GM19023 (cell line): ENCODE results near the gene INHBE.
"Not testable (repeated sequence)": the region's sequence is repeated elsewhere in the genome, so short reads cannot be mapped to it uniquely, and the experiment has no call there.

ENCODE experiments used
- ATAC-seq: cut with Tn5 transposase; IDR thresholded peaks from one replicate; pipeline ENCODE4 v1.9.1; 2021; ENCODE audit warnings: mild to moderate bottlenecking, moderate library complexity; ENCODE audit not compliant: unreplicated experiment

Gene INHBE

DNA sequence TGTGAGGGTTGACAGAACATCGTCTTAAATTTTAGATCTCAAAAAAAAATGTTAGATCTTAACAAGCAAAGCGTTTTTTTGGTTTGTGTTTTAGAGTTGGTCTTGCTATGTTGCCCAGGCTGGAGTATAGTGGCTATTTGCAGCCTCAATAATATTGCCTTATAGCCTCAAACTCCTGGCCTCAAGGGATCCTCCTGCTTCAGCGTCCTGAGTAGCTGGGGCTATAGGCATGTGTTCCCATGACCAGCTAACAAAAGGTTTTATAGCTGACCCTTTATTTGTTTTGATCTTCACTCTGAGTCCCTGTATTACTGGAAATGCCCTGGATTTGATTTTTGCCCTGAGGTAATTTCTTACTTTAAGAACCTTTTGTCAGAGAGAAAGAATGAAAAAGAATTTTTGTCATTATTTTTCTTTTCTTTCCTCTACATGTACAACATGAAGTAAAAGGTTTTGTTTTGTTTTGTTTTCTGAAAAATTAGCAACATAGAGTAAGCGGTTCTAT is 15.3 kb upstream of the INHBE start:
- no peak for ATAC-seq

DNA sequence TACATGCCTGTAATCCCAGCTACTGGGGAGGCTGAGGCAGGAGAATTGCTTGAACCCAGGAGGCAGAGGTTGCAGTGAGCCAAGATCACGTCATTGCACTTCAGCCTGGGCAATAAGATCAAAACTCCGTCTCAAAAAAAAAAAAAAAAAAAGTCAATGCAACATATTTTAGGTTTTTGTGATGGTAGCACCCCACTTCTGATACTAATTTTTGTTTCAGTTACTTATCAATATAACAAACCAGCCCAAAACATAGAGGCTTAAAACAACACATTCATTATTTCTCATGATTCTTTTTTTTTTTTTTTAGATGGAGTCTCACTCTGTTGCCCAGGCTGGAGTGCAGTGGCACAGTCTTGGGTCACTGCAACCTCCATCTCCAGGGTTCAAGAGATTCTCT is 13.7 kb upstream of the INHBE start:
- ATAC-seq = not testable (repeated sequence)

DNA sequence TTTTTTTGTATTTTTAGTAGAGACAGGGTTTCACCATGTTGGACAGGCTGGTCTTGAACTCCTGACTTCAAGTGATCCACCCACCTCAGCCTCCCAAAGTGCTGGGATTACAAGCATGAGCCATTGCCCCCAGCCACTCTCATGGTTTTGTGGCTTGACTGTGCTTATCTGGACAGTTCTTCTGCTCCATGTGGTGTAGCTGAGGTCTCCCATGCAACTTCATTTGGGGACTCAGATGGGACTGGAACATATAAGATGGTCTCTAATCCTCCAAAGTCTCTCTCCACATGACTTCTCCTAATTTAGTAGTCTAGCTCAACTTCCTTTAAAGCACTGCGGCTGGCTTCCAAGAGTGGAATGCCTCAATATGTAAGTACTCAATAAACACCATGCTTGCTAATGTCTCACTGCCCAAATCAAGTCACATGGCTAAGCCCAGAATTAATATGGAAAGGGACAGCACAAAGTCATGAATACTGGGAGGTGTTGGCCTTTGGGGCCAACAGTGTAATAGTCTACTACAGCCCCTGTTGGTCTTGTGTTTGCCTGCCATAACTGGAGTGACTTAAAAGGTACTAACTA is 13.2 kb upstream of the INHBE start:
- no peak for ATAC-seq

DNA sequence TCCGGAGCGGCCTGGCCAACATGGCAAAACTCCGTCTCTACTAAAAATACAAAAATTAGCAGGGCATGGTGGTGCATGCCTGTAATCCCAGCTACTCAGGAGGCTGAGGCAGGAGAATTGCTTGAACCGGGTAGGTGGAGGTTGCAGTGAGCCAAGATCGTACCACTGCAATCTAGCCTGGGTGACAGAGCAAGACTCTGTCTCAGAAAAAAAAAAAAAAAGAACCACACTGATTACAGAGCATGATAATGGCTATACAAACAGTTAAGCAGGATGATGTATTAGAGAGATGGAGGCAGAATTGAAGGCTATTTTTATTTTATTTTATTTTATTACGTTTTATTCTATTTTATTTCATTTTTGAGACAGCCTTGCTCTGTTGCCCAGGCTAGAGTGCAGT is 10.8 kb upstream of the INHBE start:
- ATAC-seq = not testable (repeated sequence)

DNA sequence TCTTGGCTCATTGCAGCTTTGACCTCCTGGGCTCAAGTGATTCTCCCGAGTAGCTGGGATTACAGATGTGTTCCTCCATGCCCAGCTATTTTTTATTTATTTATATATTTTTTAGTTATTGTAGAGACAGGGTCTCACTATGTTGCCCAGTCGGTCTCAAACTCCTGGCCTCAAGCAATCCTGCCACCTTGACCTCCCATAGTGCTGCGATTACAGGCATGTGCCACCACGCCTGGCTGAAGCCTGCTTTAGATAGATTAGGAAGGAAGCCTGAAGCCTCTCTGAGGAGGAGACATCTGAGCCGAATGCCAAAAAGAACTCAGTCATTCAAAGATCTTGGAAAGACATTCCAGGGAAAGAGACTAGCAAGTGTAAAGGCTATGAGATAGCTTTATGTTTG is 10.4 kb upstream of the INHBE start:
- no peak for ATAC-seq

- no peak for ATAC-seq
Observed at GRCh38 chr12:57446292-57446960, 8.7 kb upstream of the INHBE start.

GRCh38 chr12:57448669-57449068 is 6.4 kb upstream of the INHBE start:
- ATAC-seq = no peak

DNA sequence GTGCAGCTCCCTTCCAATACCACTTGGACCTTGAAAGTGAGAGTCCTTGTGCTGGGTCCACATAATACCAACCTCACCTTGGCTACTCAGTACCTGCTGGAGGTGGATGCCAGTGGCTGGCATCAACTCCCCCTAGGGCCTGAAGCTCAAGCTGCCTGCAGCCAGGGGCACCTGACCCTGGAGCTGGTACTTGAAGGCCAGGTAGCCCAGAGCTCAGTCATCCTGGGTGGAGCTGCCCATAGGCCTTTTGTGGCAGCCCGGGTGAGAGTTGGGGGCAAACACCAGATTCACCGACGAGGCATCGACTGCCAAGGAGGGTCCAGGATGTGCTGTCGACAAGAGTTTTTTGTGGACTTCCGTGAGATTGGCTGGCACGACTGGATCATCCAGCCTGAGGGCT is 5.7 kb upstream of the INHBE start:
- ATAC-seq = no peak

DNA sequence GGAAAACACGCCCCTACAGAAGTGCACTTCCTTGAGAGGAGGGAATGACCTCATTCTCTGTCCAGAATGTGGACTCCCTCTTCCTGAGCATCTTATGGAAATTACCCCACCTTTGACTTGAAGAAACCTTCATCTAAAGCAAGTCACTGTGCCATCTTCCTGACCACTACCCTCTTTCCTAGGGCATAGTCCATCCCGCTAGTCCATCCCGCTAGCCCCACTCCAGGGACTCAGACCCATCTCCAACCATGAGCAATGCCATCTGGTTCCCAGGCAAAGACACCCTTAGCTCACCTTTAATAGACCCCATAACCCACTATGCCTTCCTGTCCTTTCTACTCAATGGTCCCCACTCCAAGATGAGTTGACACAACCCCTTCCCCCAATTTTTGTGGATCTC is 5.0 kb upstream of the INHBE start:
- no peak for ATAC-seq

DNA sequence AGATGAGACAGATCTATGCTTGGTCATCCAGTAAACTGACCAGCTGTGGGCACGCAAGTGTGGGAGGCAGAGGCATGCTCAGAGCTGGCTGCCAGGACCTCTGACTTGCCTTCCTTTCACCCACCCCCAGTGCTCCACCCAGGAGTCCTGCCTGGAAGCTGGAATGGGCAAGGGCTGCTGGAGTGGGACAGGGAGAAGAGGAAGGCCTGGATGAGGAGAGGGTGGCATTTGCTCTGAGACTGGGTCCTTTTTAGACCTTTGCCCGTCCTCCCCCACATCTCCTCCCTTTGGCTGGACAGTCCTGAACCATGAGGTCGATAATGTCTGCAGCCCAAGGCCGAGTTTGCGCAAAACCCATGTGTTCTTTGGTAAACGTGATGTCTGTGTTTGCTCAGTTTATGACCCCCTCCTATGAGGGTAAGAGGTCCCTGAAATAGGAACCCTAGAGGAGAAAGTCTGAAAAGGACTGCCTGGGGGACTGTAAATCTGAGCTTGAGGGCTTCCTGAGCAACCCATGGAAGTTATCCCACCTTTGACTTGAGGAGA is 3.8 kb upstream of the INHBE start:
- ATAC-seq = no peak

GRCh38 chr12:57452181-57452936 is 2.7 kb upstream of the INHBE start:
- ATAC-seq = no peak

DNA sequence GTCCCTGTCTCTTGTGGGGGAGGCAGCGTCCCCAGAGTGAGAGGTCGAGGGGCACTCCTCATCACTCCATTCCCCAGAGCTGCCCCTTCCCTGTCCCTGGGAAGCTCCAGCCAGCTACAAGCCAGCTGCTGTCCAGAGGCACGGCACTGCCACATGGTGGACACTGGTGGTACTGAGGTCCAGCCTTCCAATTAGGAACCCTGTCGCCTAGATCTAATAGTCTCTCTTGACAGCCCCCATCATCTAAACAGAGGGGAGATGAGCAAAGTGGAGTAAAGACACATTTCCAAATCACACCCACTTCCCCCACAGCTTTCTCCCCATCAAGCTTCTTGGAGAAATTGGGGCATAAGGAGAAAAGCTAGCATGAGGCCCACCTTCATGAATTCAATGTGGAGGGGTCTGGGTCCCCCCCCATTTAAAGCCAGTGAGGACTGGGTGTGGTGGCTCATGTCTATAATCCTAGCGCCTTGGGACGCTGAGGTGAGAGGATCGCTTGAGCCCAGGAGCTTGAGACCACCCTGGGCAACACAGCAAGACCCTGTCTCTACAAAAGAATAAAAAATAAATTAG is 2.1 kb upstream of the INHBE start:
- ATAC-seq = no peak

GRCh38 chr12:57454213-57454565 is 918 bp upstream of the INHBE start:
- ATAC-seq = no peak

DNA sequence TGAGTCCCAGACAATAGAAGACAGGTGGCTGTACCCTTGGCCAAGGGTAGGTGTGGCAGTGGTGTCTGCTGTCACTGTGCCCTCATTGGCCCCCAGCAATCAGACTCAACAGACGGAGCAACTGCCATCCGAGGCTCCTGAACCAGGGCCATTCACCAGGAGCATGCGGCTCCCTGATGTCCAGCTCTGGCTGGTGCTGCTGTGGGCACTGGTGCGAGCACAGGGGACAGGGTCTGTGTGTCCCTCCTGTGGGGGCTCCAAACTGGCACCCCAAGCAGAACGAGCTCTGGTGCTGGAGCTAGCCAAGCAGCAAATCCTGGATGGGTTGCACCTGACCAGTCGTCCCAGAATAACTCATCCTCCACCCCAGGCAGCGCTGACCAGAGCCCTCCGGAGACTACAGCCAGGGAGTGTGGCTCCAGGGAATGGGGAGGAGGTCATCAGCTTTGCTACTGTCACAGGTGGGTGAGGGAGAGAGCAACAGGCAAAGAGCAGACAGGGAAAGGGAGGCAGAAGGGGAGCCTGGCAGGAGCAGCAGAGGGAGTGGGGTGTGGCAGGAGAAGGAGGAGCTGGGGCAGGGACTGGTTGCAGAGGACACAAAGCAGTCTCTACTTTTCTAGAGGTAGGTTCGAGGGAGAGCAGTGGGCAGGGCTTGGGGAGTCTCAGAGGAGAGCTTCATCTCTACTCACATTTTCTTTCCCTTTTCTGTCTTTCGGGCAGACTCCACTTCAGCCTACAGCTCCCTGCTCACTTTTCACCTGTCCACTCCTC is 452 bp downstream of the INHBE start:
- ATAC-seq = no peak

DNA sequence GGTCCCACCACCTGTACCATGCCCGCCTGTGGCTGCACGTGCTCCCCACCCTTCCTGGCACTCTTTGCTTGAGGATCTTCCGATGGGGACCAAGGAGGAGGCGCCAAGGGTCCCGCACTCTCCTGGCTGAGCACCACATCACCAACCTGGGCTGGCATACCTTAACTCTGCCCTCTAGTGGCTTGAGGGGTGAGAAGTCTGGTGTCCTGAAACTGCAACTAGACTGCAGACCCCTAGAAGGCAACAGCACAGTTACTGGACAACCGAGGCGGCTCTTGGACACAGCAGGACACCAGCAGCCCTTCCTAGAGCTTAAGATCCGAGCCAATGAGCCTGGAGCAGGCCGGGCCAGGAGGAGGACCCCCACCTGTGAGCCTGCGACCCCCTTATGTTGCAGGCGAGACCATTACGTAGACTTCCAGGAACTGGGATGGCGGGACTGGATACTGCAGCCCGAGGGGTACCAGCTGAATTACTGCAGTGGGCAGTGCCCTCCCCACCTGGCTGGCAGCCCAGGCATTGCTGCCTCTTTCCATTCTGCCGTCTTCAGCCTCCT is 1.1 kb downstream of the INHBE start:
- no peak for ATAC-seq

DNA sequence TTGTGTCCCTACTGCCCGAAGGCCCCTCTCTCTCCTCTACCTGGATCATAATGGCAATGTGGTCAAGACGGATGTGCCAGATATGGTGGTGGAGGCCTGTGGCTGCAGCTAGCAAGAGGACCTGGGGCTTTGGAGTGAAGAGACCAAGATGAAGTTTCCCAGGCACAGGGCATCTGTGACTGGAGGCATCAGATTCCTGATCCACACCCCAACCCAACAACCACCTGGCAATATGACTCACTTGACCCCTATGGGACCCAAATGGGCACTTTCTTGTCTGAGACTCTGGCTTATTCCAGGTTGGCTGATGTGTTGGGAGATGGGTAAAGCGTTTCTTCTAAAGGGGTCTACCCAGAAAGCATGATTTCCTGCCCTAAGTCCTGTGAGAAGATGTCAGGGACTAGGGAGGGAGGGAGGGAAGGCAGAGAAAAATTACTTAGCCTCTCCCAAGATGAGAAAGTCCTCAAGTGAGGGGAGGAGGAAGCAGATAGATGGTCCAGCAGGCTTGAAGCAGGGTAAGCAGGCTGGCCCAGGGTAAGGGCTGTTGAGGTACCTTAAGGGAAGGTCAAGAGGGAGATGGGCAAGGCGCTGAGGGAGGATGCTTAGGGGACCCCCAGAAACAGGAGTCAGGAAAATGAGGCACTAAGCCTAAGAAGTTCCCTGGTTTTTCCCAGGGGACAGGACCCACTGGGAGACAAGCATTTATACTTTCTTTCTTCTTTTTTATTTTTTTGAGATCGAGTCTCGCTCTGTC is 1.8 kb downstream of the INHBE start:
- ATAC-seq = no peak

GRCh38 chr12:57458665-57459054 is 3.6 kb downstream of the INHBE start:
- ATAC-seq = no peak

DNA sequence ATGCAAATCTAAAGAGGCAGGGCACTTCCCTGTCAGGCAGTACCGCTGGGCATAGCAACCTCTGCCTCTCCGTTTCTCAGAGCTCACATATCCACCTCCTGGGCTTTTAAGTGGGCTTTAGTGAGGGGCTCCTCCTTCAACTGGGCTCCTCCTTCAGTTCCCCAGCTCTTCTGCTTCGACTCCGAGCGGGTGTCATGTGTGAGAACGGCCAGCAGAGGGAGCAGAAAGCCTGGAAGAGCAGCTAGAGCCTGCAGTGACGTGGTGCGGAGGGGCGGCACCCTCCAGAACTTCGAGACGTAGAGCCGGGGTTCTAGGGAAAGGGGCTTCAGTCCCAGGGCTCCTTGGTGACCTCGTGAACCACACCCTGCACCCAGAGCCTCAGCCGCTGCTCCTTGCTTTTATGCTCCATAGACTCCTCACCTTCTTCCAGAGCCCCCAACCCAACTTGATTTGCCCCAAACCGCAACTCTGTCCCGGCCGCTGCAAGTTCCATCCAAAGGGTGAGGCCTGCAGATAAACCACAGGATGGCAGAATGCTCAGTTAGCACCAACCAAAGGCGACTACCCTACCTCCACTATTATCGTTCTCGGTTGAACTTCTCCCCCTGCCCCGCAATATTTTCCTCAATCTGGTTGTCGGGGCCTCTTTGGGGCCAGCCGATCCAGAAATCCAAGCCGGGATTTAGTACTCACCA is 4.1 kb downstream of the INHBE start:
- peak; percentile 52 for ATAC-seq

DNA sequence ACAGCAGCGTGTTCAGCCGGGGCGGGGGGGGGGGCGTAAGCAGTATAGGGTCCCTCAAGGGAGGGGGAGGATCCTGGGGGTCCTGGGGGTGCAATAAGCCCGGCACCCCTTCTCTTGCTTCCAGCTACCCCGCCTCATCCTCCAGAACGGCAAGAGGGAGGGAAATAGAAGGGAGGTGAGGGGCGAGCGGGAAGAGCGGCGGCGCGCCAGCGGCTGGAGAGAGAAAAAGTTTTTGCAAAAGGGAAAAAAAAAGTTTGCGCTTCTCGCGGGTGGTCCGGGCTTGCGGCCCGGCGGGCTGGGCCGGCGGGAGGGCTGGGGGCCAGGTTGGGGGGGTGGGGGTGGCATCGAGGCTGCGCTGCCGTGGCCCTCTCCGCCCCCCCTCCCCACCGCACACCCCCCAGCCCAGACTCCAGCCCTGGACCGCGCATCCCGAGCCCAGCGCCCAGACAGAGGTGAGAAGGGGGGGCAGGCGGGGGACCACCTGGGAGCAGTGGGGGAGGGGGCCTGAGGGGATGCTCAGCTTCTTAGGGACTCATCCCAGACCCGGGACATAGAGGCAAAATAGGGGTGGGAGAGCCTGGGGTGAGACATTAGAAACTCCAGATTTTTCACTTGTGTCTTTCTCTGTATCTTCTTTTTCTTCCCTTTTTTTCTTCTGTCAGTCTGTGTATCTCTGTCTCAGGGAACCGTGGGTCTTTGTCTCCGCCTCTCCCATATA is 4.8 kb downstream of the INHBE start, which contains the start of gene GLI1:
Gene GLI1 (plus strand): TSS at position 36 of the 718 bp plus-strand sequence. CDS start 3,907 bp downstream, outside the sequence.
- no peak for ATAC-seq
